GM18526 (cell line): ENCODE results near the gene DSG3.

ENCODE experiments used
- POLR2A ChIP-seq: IDR thresholded peaks from 3 replicates; pipeline ENCODE4 v1.6.1; 2011; ENCODE audit not compliant: insufficient read length; ENCODE audit errors: extremely low read depth

The DSG3 gene, protein sequence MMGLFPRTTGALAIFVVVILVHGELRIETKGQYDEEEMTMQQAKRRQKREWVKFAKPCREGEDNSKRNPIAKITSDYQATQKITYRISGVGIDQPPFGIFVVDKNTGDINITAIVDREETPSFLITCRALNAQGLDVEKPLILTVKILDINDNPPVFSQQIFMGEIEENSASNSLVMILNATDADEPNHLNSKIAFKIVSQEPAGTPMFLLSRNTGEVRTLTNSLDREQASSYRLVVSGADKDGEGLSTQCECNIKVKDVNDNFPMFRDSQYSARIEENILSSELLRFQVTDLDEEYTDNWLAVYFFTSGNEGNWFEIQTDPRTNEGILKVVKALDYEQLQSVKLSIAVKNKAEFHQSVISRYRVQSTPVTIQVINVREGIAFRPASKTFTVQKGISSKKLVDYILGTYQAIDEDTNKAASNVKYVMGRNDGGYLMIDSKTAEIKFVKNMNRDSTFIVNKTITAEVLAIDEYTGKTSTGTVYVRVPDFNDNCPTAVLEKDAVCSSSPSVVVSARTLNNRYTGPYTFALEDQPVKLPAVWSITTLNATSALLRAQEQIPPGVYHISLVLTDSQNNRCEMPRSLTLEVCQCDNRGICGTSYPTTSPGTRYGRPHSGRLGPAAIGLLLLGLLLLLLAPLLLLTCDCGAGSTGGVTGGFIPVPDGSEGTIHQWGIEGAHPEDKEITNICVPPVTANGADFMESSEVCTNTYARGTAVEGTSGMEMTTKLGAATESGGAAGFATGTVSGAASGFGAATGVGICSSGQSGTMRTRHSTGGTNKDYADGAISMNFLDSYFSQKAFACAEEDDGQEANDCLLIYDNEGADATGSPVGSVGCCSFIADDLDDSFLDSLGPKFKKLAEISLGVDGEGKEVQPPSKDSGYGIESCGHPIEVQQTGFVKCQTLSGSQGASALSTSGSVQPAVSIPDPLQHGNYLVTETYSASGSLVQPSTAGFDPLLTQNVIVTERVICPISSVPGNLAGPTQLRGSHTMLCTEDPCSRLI

DNA sequence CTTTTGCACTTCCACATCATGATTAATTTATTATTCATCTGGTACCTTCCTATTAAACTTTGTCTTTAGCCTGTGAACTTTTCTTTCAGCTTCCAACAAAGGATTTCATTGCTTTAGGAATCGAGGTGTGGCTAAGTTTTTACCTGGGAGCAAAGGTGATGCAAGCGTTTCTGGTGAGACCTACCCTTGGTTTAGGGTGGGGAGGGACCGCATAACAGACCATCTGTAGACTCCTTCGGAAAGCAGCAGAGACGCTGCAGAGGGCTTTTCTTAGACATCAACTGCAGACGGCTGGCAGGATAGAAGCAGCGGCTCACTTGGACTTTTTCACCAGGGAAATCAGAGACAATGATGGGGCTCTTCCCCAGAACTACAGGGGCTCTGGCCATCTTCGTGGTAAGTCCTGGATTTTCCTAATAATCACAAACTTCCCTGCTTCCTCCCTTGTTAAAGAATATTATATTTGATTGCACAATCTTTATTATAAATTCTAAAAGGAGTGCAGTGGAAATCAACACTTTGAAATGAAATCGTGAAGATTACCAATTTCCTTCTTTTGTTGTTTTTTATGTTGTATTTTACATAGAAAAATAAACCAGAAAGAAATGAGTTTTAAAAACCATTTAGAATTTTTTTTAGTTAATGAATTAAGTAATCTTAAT, at the start of gene DSG3:
Gene DSG3, plus strand, starts transcription at position 212 of the 662 bp plus-strand sequence. Its CDS starts 137 bp downstream, at position 349.
- no peak for TF ChIP-seq POLR2A

DNA sequence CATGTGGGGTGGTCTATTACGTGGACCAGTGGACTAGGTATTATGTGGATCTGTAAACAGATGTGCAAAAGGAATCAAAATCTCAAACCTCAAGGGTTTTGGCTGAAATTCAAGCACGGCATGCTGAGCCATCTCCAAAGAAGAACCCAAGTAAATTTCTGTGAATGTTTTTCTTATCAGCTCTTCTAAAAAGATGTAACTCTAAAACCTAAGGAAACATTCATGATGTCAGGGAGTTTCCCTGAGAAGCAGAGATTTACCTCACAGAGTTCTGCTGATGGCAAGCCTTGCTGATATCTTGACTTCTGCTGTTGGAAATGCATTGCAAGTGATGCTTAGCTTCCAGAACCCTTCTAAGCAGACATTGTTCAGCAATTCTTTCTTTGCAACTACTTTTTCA, 49.4 kb upstream of the DSG3 start:
- TF ChIP-seq POLR2A = no peak

DNA sequence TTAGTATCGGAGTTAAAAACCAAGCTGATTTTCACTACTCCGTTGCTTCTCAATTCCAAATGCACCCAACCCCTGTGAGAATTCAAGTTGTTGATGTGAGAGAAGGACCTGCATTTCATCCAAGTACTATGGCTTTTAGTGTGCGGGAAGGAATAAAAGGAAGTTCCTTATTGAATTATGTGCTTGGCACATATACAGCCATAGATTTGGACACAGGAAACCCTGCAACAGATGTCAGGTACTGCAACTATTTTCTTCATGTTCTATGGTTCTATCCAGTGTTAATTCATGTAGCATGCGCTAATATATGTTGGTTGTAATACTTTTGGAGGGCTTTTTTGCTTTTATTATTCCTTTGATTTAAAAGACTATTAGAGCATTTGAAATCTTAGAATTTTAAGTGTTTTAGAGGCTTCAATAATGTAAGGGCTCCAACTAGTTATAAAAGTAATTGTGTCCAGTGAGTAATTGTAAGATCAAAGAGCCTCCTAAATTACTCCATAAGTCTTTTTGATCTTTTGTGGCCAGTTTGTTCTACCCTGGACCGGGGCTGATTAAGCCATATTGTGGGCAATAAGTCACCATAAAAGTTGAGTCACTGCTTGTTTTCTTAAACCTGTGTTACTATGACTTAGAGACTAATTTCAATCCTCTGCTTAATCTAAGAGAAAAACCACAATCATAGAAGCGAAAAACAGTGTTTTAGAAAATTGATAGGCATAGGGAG, 48.1 kb upstream of the DSG3 start:
- no peak for TF ChIP-seq POLR2A

DNA sequence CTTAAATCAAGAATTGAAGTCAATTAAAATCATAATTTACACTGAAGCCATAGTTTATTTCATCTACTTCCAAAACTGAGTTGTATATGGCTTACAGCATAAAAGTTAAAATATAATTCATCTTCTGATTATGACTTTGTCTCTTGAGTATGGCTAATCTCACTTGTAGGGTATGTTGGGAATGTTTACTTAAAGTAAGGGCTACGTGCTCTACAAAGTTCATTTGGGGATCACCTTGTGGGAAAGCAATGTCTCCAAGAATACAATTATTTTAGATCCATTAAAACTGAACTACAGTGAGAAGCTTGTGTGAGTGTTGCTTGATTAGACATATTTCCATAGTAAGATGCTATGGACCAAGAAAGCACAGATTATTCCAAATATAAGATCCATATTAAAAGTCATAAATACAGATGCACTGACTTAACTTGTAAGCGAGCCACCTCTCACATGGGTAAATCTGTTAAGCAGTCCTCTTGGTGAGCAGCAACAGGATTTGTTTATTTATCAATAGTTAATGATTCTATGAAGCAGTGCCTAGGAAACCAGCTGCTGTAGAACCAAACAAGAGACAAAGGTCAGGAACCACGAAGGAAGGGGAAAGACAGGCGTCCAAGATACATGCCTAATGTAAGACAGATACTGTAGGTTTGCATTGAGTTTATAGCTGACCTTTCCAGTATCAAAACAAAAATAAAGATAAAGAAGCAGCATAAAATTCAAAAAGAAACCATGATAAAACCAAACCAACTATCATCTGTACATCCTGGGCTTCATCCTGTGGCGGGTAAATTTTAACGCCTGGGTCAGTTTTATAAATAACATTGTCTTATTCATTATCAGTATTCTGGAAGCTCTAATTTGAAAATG, 46.1 kb upstream of the DSG3 start:
- TF ChIP-seq POLR2A = no peak

DNA sequence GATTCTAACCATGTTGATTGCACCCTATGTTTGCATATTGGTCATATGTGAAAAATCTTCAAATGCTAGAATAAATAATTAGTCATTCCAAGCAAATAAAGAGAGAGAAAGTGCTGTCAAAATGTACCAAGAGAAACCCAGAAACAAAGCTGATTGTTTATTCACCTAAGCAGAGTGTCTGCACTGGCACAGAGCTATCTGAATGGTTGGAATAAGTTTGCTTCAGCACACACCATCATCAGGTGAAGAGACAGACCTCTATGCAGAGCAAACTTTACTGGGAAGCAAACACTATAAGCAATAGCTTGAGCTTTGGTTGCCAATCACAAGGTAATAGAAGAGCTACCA, 45.5 kb upstream of the DSG3 start:
- TF ChIP-seq POLR2A = no peak

DNA sequence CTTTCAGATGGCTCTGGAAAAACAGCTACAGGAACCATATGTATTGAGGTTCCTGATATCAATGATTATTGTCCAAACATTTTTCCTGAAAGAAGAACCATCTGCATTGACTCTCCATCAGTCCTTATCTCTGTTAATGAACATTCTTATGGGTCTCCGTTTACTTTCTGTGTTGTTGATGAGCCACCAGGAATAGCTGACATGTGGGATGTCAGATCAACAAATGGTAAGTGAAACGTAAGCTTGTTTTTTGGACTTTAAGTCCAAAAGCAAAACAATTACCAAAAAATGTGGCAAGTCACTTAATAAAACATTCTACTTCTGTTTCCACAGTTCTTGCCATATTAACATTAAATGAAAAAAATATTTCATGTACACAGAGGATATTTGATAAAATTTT, 44.1 kb upstream of the DSG3 start:
- TF ChIP-seq POLR2A = no peak

DNA sequence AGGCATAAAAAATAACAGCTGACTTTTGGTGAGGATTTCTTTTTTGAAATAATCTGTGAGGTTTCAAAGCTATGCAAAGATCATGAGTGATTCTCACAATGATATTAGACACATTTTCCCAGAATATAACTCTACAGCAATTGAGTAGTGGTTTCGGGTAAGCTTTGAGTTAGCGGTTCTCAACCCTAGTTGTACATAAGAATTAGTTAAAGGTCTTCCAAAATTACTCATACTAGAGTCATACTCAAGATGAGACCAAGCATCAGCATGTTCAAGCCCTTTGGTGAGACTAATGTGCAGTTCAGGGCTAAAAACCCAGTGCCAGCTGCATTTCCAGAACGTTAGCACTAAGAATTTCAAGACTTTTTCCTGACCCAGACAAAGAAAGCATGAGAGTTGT, 39.9 kb upstream of the DSG3 start:
- TF ChIP-seq POLR2A = no peak

DNA sequence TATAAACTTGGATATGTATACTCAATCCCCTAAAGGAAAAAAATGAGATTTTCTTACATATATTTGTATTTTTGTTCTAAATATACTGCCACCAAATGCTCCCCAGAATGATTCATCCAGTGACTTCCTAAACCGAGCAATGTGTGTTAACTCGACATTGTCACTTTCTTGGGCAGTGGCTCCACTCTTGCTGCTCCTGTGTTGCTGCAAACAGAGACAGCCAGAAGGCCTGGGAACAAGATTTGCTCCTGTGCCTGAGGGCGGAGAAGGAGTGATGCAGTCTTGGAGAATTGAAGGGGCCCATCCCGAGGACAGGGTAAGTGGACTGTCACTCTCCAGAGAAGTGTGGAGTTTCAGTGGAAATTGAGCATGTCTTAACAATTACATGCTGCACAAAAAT, 38.3 kb upstream of the DSG3 start:
- TF ChIP-seq POLR2A = no peak

DNA sequence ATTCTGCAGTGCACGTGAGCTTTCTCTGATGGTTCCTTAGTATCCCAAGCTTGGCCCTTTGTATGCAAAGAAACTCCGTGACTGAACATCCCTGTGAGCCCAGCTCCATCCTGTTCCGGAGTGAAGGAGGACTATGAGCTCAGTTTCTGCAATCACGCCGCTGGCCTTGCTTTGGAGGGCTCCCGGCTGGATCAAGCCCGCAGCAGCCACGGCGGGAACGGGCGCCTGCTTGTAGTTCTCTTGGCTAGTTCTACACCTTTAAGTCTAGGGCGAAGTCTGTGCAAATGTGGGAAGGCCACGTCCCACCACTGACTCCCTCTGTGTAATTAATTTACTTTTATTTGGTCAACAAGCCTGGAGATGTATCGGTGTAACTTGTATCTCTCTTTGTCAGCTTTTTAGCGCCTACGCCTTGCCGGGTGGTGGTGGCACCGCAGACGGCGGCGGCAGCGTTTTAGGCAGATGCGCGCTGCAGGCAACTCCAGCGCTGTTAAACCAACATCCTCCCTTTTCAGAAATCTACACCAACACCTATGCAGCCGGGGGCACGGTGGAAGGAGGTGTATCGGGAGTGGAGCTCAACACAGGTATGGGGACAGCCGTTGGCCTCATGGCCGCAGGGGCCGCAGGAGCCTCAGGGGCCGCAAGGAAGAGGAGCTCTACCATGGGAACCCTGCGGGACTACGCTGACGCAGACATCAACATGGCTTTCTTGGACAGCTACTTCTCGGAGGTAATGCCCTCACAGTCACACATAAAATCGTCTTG, 36.6 kb upstream of the DSG3 start:
- TF ChIP-seq POLR2A = no peak

DNA sequence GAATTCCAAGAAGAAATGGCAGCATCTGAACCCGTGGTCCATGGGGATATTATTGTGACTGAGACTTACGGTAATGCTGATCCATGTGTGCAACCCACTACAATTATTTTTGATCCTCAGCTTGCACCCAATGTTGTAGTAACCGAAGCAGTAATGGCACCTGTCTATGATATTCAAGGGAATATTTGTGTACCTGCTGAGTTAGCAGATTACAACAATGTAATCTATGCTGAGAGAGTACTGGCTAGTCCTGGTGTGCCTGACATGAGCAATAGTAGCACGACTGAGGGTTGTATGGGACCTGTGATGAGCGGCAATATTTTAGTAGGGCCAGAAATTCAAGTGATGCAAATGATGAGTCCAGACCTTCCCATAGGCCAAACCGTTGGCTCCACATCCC, 34.4 kb upstream of the DSG3 start:
- no peak for TF ChIP-seq POLR2A

DNA sequence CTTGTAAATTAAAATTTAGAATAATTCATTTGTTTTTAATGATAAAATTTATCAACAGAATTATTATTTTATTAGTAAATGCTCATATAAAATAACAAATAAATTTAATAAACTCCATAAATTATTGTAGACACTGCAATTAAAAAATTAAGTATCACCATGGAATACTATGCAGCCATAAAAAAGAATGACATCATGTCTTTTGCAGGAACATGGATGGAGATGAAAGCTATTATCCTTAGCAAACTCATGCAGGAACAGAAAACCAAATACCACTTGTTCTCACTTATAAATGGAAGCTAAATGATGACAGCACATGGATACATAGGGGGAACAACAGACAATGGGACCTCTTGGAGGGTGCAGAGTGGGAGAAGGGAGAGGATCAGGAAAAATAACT, 29.7 kb upstream of the DSG3 start:
- no peak for TF ChIP-seq POLR2A

DNA sequence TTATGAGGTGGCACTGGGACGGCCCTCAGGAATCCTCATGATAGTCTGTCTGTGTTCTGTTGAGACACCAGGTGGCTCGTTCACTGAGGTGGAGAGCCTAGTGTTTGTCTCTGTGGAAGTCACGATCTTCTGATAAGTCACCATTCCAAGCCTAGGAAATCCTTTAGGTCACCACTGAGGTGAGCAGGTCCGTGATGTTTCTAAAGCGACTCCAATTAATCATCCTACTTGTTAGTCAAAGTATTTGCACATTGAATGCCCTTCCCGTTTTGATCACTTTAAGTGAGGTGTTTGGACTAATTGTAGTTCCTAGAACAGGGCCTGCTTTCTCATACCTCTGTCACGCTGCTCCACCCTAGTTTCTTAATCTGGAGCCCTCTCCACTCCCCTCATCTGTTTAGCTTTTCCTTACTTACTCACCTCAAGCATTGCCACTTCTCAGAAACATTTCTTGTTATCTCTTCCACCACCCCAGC, 28.0 kb upstream of the DSG3 start:
- TF ChIP-seq POLR2A = no peak

DNA sequence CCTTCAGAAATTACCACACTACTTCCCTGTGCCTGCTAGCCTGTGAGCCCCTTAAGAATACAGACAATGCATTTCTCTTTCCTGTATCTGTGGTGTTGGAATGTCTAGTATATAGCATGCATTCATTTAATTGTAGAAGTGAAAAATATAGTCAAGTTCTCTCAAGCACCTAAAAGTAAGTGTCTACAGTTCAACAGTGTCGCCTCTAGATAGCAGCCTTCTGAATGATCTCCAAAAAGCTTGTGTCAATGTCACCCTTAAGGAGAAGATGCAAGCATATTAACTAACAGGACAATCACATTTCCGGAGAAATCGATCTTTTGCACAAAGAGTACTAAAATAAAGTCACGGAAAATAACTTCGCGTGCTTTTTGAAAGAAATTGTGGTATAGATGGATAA, 27.5 kb upstream of the DSG3 start:
- TF ChIP-seq POLR2A = no peak
